ENCODE data around the gene ZNF226.
A peak's percentile ranks its signal among the peaks of the same experiment; 100 is the strongest.
"Not testable (repeated sequence)": the region's sequence is repeated elsewhere in the genome, so short reads cannot be mapped to it uniquely, and the experiment has no call there.

The ZNF226 gene

DNA sequence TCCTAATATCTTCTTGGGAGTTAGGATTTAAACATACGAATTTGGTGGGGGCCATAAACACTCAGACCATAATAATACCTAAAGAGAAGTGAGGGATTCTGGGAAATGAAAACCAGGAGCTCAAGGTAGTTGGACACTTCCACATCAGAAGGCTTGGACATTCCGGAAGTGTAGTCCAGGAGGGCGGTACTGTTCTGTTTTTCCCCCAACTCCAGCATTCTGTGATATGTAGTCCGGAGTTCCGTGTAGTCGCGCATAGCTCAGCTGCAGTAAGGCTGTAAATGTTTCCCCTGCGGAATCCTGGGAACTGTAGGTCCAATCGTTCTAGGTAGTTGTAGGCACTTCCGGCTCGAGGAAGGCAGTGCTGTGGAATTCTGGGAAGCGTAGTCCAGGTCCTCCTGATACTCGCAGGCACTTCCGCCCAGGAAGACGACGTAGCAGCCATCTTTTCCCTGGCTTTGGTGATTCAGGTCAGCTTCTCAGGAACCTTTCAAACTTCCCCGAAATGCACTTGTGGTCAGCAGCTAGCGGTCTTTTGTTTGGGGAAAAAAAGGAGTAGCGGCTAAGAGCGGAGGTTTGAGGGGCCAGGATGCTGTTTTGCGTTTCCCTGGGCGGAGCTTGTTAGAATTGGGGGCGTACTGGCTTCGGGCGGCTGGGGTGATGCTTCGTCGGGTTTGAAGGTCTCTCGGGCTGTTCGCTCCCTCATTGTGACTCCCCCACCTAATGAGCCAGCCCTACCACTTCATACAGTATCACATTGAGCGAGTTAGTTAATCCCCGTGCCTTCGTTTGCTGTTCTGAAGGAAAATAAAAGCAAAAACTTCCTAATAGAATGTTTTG, at the start of gene ZNF226:
Gene ZNF226, plus strand, starts transcription at position 428 of the 840 bp plus-strand sequence. CDS start 4,981 bp downstream, outside the sequence.
- peak; percentile 86 for DNase-seq

- not testable (repeated sequence) for DNase-seq
Observed at GRCh38 chr19:44121162-44121561, 43.7 kb upstream of the ZNF226 start.

DNA sequence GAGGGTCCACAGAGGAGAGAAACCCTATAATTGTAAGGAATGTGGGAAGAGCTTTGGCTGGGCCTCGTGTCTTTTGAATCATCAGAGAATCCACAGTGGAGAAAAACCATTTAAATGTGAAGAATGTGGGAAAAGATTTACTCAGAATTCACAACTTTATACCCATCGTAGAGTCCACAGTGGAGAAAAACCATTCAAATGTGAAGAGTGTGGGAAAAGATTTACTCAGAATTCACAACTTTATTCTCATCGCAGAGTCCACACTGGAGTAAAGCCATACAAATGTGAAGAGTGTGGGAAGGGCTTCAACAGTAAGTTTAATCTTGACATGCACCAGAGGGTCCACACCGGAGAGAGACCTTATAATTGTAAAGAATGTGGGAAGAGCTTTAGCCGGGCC, 32.9 kb upstream of the ZNF226 start:
- no peak for DNase-seq

GRCh38 chr19:44141191-44142058, 23.5 kb upstream of the ZNF226 start, which contains the start of gene ZNF234:
TSS of gene ZNF234 (plus strand) at chr19:44141554. CDS start at chr19:44144633, 3,079 bp downstream.
- peak; percentile 78 for DNase-seq

DNA sequence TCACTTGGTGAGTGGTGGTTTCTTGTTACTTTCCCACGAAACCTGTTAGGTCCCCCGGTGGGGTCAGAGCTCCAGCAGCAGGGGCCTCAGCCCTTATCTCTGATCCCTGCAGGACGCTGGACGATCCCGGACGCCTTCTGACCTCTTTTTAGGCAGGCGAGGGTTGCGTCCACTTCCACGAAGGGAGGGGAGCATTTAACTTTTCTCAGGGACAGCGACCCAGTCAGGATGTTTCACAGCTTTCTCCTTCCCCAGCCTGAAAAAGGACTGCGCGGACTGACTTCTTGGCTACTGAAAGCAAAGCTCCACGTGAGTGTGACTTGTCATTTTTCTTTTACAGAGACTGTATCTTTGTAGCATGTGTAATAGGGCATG, 22.9 kb upstream of the ZNF226 start:
- peak; percentile 20 for DNase-seq

DNA sequence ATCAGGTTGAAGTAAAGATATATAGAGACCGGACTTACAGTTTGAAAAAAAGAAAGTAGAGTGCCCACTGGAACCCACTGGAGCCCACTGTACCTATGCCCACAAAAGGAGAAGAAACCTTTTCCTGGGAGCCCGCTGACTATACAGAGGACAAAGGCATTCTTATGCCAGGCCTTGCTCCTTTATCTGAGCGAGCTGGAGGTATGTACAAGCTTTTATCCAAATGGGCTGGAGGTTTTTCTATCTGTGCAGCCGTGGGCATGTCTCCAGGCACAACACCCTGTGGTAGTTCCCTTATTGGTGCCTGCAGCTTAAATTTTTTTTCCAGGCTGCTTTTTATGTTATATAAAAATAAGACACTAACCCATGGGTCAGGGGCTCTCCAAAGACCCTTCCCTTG, 15.1 kb upstream of the ZNF226 start:
- DNase-seq, result no peak

DNA sequence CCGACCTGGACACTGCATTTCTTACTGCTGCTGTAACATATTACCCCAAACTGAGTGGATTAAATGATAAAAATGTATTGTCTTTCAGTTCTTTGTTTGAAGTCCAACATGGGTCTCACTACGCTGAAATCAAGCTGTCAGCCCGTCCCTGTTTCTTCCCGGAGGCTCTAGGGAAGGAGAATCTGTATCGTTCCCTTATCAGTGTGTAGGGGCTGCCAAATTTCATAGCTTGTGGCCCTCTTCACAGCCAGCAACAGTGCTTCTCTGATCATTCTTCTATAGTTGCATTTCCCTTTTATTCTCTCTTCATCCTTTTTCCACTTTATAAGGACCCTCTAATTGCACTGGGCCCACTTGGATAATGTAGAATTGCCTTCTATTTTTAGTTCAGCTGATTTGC, 13.4 kb upstream of the ZNF226 start:
- no peak for DNase-seq

DNA sequence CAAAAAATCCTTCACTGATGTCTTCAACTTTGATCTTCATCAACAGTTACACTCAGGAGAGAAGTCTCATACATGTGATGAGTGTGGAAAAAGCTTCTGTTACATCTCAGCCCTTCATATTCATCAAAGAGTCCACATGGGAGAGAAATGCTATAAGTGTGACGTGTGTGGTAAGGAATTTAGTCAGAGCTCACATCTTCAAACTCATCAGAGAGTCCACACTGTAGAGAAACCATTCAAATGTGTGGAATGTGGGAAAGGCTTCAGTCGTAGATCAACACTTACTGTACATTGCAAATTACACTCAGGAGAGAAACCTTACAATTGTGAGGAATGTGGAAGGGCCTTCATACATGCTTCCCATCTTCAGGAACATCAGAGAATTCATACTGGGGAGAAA, 8.4 kb upstream of the ZNF226 start:
- no peak for DNase-seq

- no peak for DNase-seq
Observed at GRCh38 chr19:44163789-44164188, 1.1 kb upstream of the ZNF226 start.

DNA sequence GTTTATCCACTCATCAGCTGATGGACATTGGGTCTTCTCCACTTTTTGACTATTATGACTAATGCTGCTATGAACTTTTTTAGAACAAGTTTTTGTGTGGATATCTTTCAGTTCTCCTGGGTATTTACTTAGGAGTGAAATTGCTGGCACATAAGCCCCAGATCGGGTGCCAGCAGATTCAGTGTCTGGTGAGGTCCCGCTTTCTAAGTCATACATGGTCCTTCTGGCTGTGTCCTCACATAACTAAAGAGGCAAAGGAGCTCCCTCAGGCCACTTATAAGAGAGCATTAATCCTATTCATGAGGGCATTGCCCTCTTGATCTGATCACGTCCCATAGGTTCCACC, 600 bp upstream of the ZNF226 start:
- DNase-seq, result no peak

- DNase-seq, result not testable (repeated sequence)
Observed at GRCh38 chr19:44170660-44171059, 5.8 kb downstream of the ZNF226 start.

DNA sequence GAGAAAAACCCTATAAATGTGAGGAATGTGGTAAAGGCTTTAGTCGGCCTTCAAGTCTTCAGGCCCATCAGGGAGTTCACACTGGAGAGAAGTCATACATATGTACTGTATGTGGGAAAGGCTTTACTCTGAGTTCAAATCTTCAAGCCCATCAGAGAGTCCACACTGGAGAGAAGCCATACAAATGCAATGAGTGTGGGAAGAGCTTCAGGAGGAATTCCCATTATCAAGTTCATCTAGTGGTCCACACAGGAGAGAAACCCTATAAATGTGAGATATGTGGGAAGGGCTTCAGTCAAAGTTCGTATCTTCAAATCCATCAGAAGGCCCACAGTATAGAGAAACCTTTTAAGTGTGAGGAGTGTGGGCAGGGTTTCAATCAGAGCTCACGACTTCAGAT, 11.7 kb downstream of the ZNF226 start:
- no peak for DNase-seq

GRCh38 chr19:44180968-44181367, 16.1 kb downstream of the ZNF226 start:
- DNase-seq, result no peak

- no peak for DNase-seq
Observed at GRCh38 chr19:44182145-44182544, 17.2 kb downstream of the ZNF226 start.

GRCh38 chr19:44190020-44190419, 25.1 kb downstream of the ZNF226 start:
- DNase-seq, result no peak

- DNase-seq, result no peak
Observed at GRCh38 chr19:44192127-44192526, 27.2 kb downstream of the ZNF226 start.

DNA sequence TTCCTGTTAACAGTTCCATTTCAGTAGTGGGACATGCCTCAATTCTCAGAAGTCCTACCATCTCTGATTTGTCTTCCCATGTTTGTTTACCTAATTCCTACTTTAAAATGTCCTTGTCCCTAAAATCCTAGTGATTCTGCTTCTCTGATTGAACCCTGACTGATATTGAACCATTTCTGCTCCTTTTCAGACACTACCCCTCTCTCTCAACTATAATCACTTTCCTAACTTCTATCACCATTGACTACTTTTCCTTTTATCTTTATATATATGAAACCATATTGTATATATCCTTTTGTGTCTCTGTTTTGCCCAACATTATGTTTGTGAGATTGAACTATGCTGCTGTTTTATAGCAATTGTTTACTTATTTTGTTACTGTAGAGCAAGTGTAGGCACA, 31.9 kb downstream of the ZNF226 start:
- no peak for DNase-seq

DNA sequence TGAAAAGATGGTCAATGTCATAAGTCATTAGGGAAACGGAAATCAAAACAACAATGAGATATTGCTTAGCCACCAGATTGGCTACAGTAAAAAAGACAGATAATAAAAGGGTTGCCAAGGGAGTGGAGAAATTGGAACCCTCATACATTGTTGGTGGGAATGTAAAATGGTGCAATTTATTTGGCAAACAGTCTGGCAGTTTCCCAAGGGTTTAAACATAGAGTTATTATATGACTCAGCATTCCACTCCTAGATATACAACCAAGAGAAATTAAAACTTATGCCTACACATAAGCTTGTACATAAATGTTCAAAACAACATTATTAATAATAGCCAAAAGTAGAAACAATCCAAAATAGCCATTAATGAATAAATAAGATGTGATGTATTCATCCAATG, 37.6 kb downstream of the ZNF226 start:
- DNase-seq, result no peak

DNA sequence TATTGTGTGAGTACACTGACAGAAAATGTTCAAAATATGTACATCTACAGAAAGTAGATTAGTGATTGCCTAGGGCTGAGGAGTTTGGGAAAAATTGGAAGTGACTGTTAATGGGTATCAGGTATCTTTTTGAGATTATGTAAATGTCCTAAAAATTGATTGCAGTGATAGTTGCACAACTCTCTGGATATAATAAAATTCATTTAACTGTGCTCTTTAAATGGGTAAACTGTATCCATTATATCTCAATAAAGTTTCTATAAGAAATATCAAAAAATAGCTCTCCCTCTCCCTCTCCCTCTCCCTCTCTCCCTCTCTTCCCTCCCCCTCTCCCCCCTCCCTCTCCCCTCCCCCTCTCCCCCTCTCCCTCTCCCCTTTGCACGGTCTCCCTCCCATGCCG, 38.1 kb downstream of the ZNF226 start:
- DNase-seq, result no peak

DNA sequence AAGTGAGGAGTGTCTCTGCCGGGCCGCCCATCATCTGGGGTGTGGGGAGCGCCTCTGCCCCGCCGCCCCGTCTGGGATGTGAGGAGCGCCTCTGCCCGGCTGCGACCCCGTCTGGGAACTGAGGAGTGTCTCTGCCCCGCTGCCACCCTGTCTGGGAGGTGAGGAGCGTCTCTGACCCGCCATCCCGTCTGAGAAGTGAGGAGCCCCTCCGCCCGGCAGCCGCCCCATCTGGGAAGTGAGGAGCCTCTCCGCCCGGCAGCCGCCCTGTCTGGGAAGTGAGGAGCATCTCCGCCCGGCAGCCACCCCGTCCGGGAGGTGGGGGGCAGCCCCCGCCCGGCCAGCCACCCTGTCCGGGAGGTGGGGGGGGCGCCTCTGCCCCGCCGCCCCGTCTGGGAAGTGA, 39.0 kb downstream of the ZNF226 start:
- DNase-seq, result not testable (repeated sequence)

GRCh38 chr19:44204772-44205171, 39.9 kb downstream of the ZNF226 start:
- no peak for DNase-seq

DNA sequence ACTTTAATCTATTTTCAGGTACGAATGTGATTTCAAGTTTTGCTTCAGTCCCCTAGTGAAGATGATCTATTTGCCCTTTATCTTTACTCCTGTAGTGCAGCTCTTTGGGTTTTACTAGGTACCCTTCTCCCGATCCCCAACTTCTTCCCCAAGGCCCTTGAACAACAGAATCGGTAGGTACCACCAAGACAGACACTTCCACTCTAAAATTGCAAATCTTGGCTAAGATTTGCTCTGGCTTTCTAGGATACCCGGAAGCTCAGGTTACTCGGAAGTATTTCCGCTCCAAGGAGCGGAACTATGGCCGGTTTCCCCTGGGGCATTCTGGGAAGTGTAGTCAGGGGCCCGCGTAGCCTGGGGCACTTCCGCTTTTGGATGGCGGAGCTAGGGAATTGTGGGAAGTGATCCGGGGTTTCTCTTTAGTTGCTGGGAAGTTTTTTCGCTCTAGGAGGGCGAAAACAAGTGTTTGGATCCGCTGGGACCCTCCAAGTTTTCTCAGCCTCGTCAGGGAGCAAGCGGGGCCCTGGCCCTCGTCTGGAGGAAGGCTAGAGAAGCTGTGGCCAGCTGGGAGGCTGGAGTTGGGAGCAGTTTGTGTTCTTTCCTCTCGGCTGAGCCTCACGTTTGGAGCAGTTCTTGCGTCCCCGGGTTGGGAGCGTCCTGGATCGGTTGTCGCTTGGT, 42.4 kb downstream of the ZNF226 start:
- DNase-seq, result peak; percentile 86

DNA sequence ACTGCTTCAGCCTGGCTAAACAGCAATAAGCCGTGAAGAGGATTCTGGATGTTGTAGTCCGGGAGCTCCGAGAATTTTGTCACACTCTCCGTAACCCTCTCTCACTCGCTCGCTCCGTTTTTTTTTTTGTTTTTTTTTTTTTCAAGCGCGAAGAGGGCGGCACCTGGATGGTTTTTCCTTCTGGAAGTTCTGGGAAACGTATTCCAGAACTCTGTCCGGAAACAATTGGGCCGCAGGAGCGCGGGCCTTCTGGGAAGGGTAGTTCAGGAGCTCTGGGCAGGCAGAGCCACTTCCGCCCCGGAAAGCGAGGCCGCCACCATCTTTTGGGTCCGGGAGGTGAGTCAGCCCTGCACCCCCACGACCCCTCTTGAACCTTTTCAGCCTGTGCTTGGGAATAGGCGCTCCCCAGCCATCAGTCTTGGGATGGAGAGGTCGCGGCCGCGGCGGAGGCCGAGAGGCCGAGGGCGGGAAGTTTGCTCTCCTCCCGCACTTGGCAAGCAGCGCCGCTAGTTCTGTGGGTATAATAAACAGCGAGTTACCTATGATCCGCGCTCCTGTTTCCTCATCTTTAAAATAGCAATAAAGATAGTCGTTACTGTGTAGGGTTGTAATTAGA, 47.5 kb downstream of the ZNF226 start, which contains the start of gene ZNF227:
Gene ZNF227, plus strand, starts transcription at position 283 of the 616 bp plus-strand sequence. CDS start 5,261 bp downstream, outside the sequence.
- peak; percentile 89 for DNase-seq
